GM12864 (cell line): ENCODE measurements around the gene GNAT2.

Experiments
- DNase-seq: peaks from one replicate; pipeline ENCODE4 v3.0.0-alpha.2; 2011; ENCODE audit warnings: low read depth
- H3K4me3 ChIP-seq: 2 replicates; pipeline ENCODE4 v1.5.1; 2011; ENCODE audit warnings: mild to moderate bottlenecking, low read depth, low read length, control low read depth
- TF ChIP-seq, protein P1 (sequence below): IDR thresholded peaks from 2 replicates; pipeline ENCODE4 v1.5.1; 2011; ENCODE audit warnings: low read depth, mild to moderate bottlenecking, moderate library complexity, low read length, control low read depth, inconsistent platforms; ENCODE audit errors: missing control alignments

GNAT2 gene

DNA sequence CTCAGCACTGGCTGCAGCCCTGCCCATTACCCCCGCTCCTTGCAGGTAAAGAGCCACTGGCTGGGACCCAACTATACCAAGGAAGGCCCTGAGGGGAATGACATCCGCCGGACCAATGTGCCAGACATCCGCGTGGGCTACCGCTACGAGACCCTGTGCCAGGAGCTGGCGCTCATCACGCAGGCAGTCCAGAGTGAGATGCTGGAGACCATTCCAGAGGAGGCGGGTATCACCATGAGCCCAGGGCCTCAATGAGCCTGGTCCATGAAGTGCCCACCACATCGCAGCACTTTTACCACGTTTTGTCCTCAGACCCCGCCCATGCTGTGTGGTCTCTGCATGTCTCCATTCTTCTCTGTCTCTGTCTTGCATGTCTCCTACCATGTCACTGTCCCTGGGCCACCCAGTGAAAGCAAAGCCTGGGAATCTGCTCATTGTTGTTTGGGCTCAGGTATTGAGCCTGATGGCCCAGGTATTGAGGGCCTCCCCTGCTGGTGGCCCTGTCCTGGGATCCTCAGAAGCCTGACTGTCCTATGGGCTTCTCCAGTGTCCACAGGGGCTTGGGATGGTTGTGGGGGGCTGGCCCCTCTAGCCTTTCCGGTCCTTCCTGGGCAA lies 11.6 kb upstream of the GNAT2 start:
- no peak for DNase-seq
- TF ChIP-seq, protein P1, sequence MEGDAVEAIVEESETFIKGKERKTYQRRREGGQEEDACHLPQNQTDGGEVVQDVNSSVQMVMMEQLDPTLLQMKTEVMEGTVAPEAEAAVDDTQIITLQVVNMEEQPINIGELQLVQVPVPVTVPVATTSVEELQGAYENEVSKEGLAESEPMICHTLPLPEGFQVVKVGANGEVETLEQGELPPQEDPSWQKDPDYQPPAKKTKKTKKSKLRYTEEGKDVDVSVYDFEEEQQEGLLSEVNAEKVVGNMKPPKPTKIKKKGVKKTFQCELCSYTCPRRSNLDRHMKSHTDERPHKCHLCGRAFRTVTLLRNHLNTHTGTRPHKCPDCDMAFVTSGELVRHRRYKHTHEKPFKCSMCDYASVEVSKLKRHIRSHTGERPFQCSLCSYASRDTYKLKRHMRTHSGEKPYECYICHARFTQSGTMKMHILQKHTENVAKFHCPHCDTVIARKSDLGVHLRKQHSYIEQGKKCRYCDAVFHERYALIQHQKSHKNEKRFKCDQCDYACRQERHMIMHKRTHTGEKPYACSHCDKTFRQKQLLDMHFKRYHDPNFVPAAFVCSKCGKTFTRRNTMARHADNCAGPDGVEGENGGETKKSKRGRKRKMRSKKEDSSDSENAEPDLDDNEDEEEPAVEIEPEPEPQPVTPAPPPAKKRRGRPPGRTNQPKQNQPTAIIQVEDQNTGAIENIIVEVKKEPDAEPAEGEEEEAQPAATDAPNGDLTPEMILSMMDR, result no peak
- H3K4me3 ChIP-seq, result no peak overlapping the region

DNA sequence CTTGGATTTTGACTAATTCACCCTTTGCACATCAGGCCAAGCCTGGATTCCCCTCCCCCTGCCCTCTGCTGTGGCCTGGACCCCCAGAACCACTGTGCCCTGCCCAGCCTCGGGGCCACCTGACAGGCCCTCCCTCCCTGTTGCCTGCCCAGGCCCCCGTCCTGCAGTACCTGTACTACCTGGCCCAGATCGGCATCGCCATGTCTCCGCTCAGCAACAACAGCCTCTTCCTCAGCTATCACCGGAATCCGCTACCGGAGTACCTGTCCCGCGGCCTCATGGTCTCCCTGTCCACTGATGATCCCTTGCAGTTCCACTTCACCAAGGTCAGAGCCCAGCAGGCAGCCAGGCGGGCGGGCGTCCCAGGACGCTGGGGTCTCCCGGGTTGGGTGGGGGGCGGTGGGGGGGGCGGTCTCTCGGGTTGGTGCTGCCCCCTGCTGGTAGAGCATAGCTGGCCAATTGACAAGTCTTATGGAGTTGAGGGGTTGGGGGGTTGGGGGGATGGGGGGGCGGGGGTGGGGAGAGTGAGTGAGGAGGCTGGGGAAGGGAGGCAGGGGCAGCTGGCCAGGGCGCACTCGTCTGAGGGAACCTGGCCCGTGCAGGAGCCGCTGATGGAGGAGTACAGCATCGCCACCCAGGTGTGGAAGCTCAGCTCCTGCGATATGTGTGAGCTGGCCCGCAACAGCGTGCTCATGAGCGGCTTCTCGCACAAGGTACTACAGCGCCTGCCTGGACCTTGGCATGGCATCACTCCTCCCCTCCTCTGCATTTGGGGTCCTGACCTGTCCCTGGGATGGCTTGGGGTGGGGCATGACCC lies 10.9 kb upstream of the GNAT2 start:
- TF ChIP-seq, protein P1, result no peak
- no peak overlapping the region for H3K4me3 ChIP-seq
- DNase-seq, result no peak

DNA sequence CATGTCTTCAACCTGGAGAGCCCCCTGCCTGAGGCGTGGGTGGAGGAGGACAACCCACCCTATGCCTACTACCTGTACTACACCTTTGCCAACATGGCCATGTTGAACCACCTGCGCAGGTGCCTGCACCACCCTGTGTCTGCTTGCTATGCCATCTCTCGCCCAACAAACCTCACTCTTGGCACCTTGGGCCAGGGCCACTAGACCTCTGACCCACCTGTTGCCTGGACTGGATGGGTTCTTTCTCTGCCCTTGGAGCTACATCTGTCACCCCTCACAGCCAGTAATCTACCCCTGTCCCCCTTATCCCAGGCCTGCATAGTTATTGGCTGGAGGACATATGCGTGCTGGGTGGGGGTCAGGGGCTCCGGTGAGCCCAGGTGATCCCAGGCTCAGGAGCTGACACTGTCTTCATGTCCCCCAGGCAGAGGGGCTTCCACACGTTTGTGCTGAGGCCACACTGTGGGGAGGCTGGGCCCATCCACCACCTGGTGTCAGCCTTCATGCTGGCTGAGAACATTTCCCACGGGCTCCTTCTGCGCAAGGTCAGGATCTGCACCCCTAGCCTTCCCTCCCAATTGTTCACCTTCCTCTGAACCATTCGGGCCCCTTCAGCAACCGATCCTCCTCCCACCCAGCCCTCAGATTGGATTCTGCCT lies 10.1 kb upstream of the GNAT2 start:
- no peak for DNase-seq
- TF ChIP-seq, protein P1, result no peak
- H3K4me3 ChIP-seq, result no peak overlapping the region

DNA sequence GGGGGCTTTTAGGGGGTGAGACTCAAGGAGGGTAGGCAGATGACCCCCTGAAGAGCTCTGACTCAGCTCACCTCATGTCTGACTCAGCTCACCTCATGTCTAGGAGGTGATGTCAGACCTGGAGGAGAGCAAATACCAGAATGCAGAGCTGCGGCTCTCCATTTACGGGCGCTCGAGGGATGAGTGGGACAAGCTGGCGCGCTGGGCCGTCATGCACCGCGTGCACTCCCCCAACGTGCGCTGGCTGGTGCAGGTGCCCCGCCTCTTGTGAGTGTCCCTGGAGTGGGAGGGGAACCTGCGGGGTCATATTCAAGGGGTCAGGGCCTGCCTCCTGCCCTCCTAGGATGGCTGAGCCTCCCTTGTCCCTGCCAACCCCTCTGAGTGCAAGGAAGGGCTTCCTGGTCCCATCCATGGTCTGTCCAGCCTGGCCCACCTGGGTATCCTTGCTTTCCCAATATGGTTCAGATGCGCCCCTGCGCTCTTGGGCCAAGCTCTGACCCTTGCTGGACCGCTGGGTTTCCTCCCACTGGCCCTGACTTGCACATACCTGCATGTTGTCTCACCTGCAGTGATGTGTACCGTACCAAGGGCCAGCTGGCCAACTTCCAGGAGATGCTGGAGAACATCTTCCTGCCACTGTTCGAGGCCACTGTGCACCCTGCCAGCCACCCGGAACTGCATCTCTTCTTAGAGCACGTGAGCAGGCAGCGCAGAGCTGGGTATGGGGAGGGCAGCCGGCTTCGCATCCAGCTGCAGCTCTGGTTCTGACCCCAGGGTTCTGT lies 9.3 kb upstream of the GNAT2 start:
- TF ChIP-seq, protein P1, result no peak
- no peak for DNase-seq
- H3K4me3 ChIP-seq, result no peak overlapping the region

DNA sequence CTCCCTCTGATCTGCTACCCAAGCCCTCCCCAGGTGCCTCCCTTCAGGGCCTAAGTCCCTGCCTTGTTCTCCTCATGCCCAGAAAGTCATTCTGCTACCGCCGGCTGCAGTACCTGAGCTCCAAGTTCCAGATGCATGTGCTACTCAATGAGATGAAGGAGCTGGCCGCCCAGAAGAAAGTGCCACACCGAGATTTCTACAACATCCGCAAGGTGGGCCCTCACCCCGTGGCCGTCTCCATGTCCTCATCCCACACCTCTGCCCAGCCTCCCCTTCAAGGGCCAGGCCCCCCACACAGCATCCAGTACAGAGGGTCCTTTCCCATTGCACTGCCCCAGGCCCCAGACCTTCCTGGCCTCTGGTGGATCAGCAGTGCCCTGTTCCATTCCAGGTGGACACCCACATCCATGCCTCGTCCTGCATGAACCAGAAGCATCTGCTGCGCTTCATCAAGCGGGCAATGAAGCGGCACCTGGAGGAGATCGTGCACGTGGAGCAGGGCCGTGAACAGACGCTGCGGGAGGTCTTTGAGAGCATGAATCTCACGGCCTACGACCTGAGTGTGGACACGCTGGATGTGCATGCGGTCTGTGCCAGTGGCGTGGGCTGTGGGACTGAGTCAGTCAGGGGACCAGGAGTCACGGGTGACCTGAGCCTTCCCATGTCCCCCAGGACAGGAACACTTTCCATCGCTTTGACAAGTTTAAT lies 8.4 kb upstream of the GNAT2 start:
- TF ChIP-seq, protein P1, result no peak
- no peak overlapping the region for H3K4me3 ChIP-seq
- no peak for DNase-seq
